Measurements from ENCODE around the gene CER1.

Gene CER1

DNA sequence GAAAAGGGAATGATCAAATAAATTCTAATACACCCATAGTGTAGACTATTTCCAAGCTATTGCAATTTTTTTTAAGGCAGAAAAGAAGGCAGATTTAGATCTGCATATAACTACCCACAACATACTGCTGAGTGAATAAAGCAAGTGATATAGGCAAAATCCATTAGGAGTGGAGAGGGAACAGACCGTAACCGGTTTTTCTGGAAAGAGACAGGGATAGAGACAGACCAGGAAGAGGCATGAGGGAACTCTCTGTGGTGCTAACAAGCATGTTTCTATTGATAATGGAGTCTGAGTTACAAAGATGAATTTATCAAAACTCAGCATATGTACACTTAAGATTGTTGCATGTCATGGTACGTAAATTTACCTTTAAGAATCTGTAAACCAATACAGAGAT, 43.8 kb downstream of the CER1 start:
- H3K27ac ChIP-seq, result no peak overlapping the region
- no peak for TF ChIP-seq ZFX (IDR thresholded peaks at IDR 0.05)
- TF ChIP-seq, protein P1, sequence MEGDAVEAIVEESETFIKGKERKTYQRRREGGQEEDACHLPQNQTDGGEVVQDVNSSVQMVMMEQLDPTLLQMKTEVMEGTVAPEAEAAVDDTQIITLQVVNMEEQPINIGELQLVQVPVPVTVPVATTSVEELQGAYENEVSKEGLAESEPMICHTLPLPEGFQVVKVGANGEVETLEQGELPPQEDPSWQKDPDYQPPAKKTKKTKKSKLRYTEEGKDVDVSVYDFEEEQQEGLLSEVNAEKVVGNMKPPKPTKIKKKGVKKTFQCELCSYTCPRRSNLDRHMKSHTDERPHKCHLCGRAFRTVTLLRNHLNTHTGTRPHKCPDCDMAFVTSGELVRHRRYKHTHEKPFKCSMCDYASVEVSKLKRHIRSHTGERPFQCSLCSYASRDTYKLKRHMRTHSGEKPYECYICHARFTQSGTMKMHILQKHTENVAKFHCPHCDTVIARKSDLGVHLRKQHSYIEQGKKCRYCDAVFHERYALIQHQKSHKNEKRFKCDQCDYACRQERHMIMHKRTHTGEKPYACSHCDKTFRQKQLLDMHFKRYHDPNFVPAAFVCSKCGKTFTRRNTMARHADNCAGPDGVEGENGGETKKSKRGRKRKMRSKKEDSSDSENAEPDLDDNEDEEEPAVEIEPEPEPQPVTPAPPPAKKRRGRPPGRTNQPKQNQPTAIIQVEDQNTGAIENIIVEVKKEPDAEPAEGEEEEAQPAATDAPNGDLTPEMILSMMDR (conservative IDR thresholded peaks at IDR 0.05), result no peak

DNA sequence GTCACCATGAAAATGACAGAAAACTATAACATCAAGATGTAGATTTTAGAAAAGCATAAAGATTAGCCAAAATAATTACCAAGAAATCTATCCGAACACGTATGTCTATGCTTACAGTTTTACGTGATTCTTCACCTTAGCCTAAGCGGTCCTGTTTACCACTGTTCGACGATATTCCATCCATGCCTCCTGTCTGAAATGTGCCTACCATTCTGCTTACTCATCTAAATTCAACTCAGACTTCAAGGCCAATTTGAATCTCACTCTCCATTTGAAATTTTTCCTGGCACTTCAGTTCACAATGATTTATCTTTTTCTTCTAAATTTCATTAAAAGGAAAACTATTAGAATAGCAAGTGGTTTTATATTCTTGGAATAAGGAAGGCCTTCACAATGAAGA, 44.7 kb downstream of the CER1 start:
- H3K27ac ChIP-seq, result no peak overlapping the region
- no peak for TF ChIP-seq ZFX (IDR thresholded peaks at IDR 0.05)
- TF ChIP-seq, protein P1 (conservative IDR thresholded peaks at IDR 0.05), result no peak

DNA sequence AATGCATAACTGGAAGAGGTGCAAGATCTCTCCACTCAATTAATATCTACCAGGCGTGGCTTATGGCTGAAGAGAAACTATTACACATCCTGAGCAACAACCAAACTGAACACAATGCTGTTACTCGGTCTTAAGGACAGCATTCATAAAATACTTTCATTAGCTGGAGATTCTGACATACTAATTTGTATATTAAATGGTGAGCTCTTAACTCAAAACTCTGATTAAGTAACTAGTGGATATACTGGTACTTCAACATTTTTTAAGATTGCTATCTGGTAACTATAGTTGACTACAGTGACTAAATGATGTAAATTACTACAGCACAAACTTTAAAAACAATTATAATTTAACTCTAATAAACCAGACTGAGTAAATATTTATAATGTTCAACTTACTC, 45.1 kb downstream of the CER1 start:
- no peak overlapping the region for H3K27ac ChIP-seq
- no peak for TF ChIP-seq ZFX (IDR thresholded peaks at IDR 0.05)
- TF ChIP-seq, protein P1 (conservative IDR thresholded peaks at IDR 0.05), result no peak

DNA sequence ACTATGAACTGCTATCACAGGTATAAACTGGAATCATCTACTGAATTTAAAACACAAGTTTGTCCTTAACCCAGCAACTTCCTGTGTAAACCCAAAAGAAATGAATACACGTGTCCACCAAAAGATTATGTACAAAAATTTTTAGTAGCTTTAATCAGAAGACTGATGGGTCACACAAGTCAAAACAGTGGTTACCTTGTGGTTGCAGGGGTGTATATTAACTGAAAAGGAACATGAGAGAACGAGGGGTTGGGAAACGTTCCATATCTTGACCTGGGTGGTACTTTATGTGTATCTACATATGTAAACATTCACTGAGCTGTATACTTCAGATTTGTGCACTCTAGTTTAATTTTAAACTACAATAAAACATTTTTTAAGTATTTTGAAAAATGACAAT, 47.9 kb downstream of the CER1 start:
- no peak overlapping the region for H3K27ac ChIP-seq
- TF ChIP-seq, protein P1 (conservative IDR thresholded peaks at IDR 0.05), result no peak
- TF ChIP-seq ZFX (IDR thresholded peaks at IDR 0.05), result no peak

DNA sequence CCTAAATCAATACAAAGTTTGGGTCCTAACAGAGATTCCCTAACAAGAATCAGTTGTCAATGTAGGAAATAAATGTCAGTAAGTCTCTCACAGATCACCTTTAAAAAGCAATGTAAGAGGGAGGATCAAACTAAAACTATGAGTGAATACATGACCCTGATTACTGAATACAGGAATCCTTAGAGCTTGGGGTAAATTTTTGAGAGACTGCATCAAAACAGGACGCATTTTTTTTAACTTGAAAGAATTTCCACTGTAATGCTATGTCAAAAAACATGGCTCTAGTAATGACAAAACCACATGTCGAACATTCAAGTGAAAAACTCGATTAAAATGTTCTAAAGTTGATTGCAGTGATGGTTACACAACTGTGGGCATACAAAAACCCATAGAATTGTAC, 51.2 kb downstream of the CER1 start:
- no peak overlapping the region for H3K27ac ChIP-seq
- no peak for TF ChIP-seq ZFX (IDR thresholded peaks at IDR 0.05)
- TF ChIP-seq, protein P1 (conservative IDR thresholded peaks at IDR 0.05), result no peak

DNA sequence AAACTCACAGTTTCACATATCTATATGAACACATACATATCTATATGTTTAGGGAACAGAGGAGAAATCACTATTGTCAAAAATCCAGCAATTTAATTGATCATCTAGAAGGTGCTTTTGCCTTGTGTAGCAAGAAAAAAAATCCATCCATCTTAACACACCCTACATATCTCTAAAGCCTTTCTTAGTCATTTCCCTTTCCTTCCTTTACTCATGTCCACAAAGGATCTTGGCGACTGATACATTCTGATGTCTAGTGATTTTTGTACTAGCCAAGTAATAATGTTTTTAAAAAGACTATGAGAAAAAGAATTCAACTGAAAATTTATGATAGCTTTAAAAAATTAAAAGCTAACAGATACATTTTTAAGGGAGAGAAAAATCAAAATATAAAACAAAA, 51.8 kb downstream of the CER1 start:
- TF ChIP-seq, protein P1 (conservative IDR thresholded peaks at IDR 0.05), result no peak
- TF ChIP-seq ZFX (IDR thresholded peaks at IDR 0.05), result no peak

More for the DNA sequence above, 51.8 kb downstream of the CER1 start:
- no peak overlapping the region for H3K27ac ChIP-seq

All from C4-2B (cell line).